Endometrium (tissue), 2 donors: Measurements from ENCODE around the gene DONSON.

Source experiments
- FAIRE-seq: peaks from 2 replicates; lab custom pipeline; 2012; peaks lifted over from hg19 to GRCh38; lab: Jason Lieb, UNC
- donor health status: control.
- donor health status: control.

Gene DONSON

GRCh38 chr21:33541756-33542639 is 46.5 kb downstream of the DONSON start, which contains the start of gene GART:
GART (minus strand) TSS chr21:33542117; CDS start chr21:33539315, 2,802 bp downstream.
- FAIRE-seq: no peak

- FAIRE-seq: no peak
These were observed 47.3 kb downstream of the DONSON start for GRCh38 chr21:33541105-33541711.

GRCh38 chr21:33540711-33541104 is 47.8 kb downstream of the DONSON start:
- FAIRE-seq: no peak

GRCh38 chr21:33539616-33540015 is 48.9 kb downstream of the DONSON start:
- no peak for FAIRE-seq

GRCh38 chr21:33537212-33537611 is 51.3 kb downstream of the DONSON start:
- FAIRE-seq: no peak

GRCh38 chr21:33531007-33531406 is 57.5 kb downstream of the DONSON start:
- no peak for FAIRE-seq
